GM18502 (cell line): ENCODE measurements around the gene NEDD9.

Experiments used
- ATAC-seq: cut with Tn5 transposase; IDR thresholded peaks from one replicate; pipeline ENCODE4 v1.9.1; 2021; ENCODE audit warnings: mild to moderate bottlenecking; ENCODE audit not compliant: unreplicated experiment, poor library complexity

Gene NEDD9

DNA sequence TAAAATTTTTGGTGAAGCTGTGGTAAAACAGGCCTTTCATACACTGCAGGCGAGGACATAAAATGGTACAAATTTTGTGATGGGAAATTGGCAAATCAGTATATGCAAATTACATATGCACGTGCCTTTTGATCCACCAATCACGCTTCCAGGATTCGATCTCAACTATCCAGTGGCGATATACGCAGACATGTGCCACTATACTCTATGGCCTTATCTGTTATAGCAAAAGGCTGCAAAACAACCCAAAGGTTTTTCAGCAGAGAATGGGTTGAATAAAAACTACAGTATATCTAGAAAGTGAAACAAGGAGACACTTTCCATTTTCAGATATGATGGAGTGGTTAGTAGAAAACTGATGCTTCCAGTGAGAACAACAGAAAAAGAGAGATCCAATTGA is 79.0 kb downstream of the NEDD9 start:
- ATAC-seq: no peak

DNA sequence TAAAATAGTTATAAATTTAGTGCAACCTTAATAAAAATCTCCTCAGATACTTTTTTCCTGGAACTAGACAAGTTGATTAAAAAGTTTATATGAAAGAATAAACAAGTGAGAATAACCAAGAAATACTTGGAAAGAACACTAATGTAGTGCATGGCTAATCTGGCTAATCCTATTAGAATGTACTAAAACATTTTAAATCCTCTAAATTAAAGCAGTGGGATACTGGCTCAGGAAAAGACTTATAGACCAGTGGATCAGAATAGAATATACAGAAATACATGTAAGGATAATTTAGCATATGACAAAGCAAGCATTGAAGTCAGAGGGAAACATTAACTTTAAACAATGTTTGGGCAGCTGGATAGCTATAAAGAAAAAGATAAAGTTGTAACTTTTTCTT is 79.9 kb downstream of the NEDD9 start:
- ATAC-seq: no peak

DNA sequence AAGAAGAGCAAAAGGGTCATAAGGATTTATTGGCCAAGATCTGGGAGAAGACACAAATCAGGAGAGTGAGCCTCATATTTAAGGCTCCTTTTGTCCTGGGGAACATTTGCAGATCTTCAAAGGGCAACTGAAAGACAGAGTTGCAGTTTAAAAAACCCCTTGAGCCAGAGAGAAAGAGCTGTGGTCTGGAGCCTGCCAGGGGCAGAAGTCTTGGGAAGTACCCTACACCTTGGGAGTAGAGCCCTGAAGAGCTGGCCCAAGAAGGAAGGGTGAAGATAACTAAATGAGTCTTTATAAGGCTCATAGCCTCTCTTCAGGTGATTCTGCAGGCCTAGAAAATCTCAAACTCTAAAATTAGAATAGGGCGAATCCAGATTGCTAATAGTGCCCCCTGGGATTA is 81.0 kb downstream of the NEDD9 start:
- no peak for ATAC-seq

DNA sequence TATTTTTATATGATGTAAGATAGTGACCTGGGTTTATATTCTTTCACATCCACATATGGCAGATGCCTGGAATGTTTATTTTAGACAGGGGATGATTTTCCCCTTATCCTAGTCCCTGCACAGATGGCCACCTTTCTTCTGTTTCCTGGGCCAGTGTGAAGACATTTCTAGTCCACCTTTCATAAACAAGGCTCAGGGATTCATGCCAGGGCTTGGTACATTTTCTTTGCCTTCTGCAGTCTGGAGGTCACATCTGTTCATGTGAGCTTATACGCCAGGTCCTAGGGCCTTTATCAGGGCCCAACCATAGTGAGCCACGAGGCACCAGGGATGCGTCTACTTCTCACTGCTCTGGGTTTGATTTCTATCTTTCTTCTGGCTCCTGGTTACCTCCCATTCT is 82.9 kb downstream of the NEDD9 start:
- ATAC-seq: no peak

DNA sequence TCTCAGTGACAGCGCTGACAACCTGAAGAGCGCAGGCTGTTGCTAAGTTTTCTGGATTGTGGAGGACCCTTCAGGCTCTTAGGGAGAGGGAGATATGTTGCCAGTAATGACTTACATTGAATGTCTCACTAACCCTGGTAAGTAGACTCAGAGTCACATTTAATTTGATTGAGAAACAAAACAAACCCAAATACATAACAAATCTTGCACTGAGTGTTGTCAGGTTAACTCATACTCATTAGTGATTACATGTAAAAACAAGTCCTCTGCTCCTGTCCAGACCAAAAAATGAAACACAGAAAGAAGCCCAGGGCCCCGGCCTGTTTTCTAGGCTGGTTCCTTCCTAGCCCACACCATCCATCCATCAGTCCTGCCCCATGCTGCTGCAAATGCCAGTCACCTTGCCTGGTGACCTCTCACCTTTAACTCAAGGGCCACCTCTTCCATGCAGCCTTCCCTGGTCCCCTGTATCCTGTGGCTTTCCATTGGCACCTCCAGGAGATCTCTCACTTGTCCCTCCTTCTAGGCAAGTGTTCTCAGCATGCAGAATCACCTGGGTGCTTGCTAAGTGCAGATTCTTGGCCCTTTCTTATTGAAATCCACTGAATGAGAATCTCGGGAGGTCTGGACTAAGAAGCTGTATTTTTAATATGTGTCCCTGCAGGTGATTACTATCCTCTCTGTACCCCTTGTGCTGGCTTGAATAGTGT is 86.2 kb downstream of the NEDD9 start:
- ATAC-seq: no peak

DNA sequence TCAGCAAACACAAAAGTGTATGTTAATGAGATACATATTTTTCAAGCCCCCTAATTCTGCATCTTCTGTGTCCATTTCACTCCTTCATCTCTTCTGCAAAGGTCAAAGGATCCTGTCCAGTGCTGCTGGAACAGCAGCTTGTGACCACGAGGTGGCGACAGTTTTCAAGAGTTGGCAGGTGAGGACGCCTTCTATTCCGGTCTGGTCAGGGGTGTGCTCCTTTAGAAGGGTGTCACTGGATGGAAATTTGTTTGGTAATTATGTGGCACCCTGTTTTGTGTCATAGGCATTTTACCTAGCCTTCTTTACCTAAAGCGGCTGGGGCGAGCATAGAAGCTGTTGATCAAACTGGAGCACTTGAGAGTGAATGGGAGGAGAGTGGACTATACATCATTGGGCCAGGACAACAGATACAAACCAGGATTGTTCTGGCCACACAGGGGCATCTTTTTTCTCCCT is 88.0 kb downstream of the NEDD9 start:
- peak; percentile 75 for ATAC-seq

DNA sequence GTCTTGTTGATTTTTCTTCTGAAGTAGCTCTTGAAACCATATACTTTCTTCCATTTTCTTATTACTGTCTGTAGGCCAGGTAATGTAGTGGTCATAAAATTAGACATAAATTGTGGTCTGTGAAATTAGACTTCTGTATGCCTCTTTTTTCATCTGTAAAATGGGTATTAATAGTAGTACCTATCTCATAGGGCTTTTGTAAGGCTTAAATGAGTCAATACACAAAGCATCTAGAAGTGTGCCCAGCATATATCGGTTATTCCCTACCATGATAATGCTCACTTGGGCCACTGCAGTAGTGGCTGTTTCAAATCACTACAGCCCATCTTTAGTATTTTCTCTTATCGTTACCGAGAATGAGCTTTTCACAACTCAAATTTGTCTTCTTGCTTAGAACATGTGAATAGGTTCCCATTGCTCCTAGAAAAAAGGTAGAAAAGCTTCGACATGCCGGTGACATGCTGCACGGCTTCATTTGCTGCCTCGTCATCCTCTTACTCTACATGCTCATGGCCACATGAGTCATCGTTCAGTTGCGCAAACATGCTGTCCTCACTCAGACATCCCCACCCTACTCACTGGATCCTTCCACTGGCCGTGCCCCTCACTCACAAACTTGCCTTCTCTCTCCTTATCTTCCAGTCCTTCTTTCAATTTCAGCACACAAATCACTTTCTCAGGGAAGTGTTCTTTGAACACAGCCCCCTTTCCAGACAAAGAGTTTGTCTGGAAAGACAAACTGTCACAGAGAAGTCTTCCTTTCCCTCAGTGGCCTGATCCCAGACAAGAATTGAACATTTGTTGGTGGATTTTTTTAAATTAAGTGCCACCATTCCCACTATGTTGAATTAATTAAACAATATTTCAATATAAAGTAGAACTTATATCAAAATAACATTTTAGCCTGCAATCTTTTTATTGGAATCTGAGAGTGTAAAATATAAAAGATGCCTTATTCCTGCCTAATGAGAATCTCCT is 88.8 kb downstream of the NEDD9 start:
- ATAC-seq: no peak

DNA sequence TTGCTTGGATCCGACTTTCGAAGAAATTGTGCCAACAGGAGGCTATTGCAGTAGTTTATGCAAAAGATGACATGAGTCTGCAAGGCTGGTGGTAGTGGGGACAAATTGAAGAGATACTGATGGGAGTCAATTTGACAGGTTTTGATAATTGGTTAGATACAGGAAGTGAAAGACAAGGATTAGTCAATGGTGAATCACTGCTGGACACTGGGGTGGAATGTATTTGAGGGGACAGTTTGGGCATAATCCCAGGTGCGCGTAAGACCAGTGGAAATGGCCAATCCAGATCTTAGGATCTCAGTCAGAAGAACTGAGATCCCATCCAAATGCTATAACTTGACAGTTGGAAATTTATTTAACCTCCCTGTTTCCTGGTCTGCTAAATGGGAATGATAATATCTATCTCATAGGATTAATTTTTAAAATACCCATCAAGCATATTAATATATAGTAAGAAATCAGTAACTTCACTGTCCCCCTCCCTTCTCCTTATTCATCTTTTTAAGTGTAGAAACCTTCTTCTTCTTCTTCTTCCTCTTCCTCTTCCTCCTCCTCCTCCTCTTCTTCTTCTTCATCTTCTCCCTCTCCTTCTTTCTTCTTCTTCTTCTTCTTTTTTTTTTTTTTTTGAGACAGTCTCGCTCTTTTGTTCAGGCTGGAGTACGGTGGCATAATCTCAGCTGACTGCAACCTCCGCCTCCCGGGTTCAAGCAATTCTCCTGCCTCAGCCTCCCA is 90.0 kb downstream of the NEDD9 start:
- no peak for ATAC-seq

DNA sequence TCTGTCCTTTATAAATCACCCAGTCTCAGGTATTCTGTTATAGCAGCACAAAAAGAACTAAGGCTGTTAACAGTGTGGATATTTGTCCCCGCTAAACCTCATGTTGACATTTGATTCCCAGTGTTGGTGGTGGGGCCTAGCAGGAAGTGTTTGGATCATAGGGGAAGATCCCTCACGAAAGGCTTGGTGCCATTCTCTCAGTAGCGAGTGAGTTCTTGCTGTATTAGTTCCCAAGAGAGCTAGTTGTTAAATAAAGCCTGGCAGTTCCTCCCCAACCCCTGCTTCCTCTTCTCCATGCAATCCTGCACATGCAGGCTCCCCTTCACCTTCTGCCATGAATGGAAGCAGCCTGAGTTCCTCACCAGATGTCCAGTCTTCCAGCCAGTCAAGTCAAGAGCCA is 91.2 kb downstream of the NEDD9 start:
- no peak for ATAC-seq

DNA sequence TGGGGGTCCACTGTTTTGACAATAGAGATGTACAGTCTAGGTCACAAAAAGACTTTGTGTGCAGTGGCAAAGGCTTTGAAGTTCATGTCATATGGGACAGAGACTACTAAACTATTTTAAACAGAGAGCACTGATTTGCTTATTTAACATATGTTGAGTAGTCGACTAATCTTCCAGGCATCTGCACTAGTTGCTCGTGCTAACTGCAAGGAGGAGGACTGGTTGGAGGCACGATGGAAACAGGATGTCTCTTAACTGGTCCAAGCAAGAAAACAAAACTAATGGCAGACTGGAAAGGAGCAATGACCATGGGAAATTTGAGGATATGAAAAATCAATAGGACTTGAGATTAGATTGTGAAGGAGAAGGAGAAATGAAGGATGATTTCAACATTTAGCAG is 92.4 kb downstream of the NEDD9 start:
- ATAC-seq: no peak

DNA sequence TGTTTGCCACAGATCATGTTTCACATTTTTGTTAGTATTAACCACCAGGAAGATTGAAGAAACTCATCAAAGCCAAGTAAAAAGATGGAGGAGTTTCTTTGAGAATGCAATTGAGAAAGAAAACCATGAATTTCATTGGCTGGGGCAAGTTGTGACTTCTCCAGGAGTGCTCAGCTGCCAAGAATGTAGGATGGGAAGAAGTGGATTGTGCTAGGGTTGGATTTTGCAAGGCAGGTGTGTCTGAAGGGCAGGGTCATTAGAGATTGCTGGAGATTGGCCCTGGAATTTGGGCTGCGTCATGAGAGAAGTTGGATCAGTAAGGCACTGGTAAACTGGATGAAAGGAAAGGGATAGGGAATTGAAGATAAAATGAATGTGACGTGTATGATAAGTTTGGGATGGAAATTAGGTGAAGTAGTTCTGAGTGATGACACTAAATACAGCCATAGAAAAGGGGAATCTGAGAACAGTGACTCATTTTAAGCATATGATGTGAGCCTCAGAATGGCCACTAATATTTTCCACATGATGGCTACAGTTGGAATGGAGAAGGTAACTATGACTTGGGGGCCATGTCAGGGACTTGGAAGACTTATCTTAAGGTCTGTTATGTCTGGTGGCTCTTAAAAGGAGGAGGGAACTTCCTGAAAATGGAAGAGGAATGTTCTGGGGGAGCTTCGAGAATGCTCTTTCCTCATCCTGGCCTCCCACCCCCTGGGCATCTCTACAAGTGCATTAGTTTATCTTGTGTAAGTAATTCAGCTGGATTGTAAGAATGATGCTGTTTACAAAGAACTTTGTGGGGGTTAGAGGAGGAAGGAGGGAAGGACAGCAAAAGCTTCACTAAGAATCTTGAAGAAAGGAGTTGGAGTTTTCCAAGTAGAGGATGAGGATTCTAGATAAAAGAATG is 93.2 kb downstream of the NEDD9 start:
- peak; percentile 56 for ATAC-seq

DNA sequence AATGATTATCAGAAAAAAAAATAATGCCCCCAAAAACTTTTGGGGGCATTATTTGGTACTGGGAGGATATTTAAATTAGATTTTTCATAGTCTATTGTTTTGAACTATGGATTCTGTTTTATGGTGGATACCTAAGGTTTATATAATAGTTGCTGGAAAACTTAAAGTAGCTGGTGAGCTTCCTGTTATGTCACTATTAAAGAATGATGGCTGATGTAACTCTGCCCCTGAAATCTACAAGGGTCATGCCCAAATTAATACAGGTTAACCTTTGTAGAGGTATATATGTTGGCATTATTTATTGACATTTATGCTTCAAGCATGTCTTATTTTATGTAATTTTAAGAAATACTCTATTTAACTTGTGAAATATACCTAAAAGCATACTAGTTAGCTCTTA is 95.7 kb downstream of the NEDD9 start:
- no peak for ATAC-seq
